Endothelial cell of umbilical vein (primary cell): ENCODE data around the gene CAPNS1. TPM values are rescaled to one million over a fixed set of nuclear protein-coding genes. Genes with fewer than 3 reads are reported as not detected.
A peak's percentile ranks its signal among the peaks of the same experiment; 100 is the strongest.
"Not testable (repeated sequence)": the region's sequence is repeated elsewhere in the genome, so short reads cannot be mapped to it uniquely, and the experiment has no call there.

Source experiments
- BruUV-seq: library from RNA; stranded (reverse); fragments of 400-500 nt; replicated peaks from 2 replicates; lab custom pipeline; 2021; lab: Mats Ljungman, UMichigan
- CTCF ChIA-PET: fragments of 300-600, 350-600 bp; sonication (Branson Sonifier 250); formaldehyde crosslinking; loops from one replicate; lab custom pipeline; 2021; ENCODE audit warnings: antibody characterized with exemption, inconsistent platforms; lab: Charles Lee
- POLR2A ChIA-PET: fragments of 300-600, 350-600 bp; sonication (Branson Sonifier 250); formaldehyde crosslinking; loops from one replicate; lab custom pipeline; 2021; ENCODE audit warnings: antibody characterized with exemption, inconsistent platforms; lab: Charles Lee
- DNase-seq: peaks from one replicate; pipeline ENCODE4 v3.0.0-alpha.2; 2011; ENCODE audit warnings: low read depth, low spot score
- FAIRE-seq: peaks from 2 replicates; lab custom pipeline; 2011; peaks lifted over from hg19 to GRCh38; lab: Jason Lieb, UNC
- H2AFZ ChIP-seq: 2 replicates; pipeline ENCODE4 v1.6.0; 2012; ENCODE audit warnings: low read depth, low read length, control low read depth, inconsistent platforms
- H3K27ac ChIP-seq: 2 replicates; pipeline ENCODE4 v1.5.1; 2011; ENCODE audit warnings: low read depth, mild to moderate bottlenecking, control low read depth, low read length, moderate library complexity; ENCODE audit not compliant: insufficient read depth
- H3K27me3 ChIP-seq, 2 experiments: 2 replicates each; pipeline versions ENCODE4 v1.6.0 to v1.6.1; 2011; ENCODE audit warnings: low read length in 2 of 2, mixed read lengths in 1 of 2; ENCODE audit not compliant: control insufficient read depth in 2 of 2, insufficient read depth in 2 of 2
- H3K36me3 ChIP-seq, 2 experiments: 2 replicates in 1 of 2; 3 replicates in 1 of 2; pipeline ENCODE4 v1.5.1; 2011; ENCODE audit warnings: low read length in 2 of 2, mild to moderate bottlenecking in 1 of 2, moderate library complexity in 1 of 2; ENCODE audit not compliant: control insufficient read depth in 2 of 2, insufficient read depth in 2 of 2; ENCODE audit errors: extremely low read depth in 1 of 2
- H3K4me1 ChIP-seq: 3 replicates; pipeline ENCODE4 v1.5.1; 2011; ENCODE audit warnings: mild to moderate bottlenecking, low read length; ENCODE audit not compliant: control insufficient read depth, insufficient read depth; ENCODE audit errors: extremely low read depth
- H3K4me2 ChIP-seq: 2 replicates; pipeline ENCODE4 v1.6.1; 2011; ENCODE audit warnings: low read length, control low read depth, mixed read lengths; ENCODE audit not compliant: insufficient read depth
- H3K4me3 ChIP-seq, 3 experiments: fragments of 200-600 bp in 1 of 3; sonication (generic), shearing (Covaris generic) in 1 of 3; replicated peaks in 1 of 3; 2 replicates each; pipeline ENCODE4 v1.5.1; 2011 to 2016; ENCODE audit warnings: control low read depth in 3 of 3, low read length in 3 of 3, mild to moderate bottlenecking in 2 of 3, inconsistent platforms in 1 of 3, low read depth in 1 of 3, moderate library complexity in 1 of 3; ENCODE audit not compliant: insufficient read depth in 1 of 3
- H3K79me2 ChIP-seq: 2 replicates; pipeline ENCODE4 v1.6.0; 2012; ENCODE audit warnings: low read length, inconsistent platforms; ENCODE audit not compliant: control insufficient read depth, insufficient read depth
- H3K9ac ChIP-seq: replicated peaks from 2 replicates; pipeline ENCODE3; 2011; ENCODE audit warnings: low read length, control low read depth; ENCODE audit not compliant: insufficient read depth; ENCODE audit errors: extremely low read depth
- H3K9me1 ChIP-seq: replicated peaks from 3 replicates; pipeline ENCODE4 v1.6.0; 2011; ENCODE audit warnings: mild to moderate bottlenecking, low read length; ENCODE audit not compliant: control insufficient read depth, insufficient read depth; ENCODE audit errors: extremely low read depth
- H3K9me3 ChIP-seq: replicated peaks from 2 replicates; pipeline ENCODE4 v1.5.1; 2012; ENCODE audit warnings: low read length, inconsistent platforms; ENCODE audit not compliant: control insufficient read depth, insufficient read depth
- H4K20me1 ChIP-seq: replicated peaks from 2 replicates; pipeline ENCODE3; 2011; ENCODE audit warnings: mild to moderate bottlenecking, low read length; ENCODE audit not compliant: control insufficient read depth, insufficient read depth; ENCODE audit errors: extremely low read depth
- CTCF ChIP-seq, 2 donors: IDR thresholded peaks; 1 replicate in 1 of 2; 2 replicates in 1 of 2; pipeline ENCODE4 v1.5.1; 2011; ENCODE audit warnings: low read length in 2 of 2, mild to moderate bottlenecking in 2 of 2, moderate library complexity in 2 of 2, control low read depth in 1 of 2, inconsistent platforms in 1 of 2, low read depth in 1 of 2; ENCODE audit not compliant: insufficient read depth in 1 of 2; ENCODE audit errors: extremely low read depth in 1 of 2
- EZH2 ChIP-seq: IDR thresholded peaks from 2 replicates; pipeline ENCODE4 v1.6.1; 2012; ENCODE audit warnings: borderline replicate concordance, low read depth, mild to moderate bottlenecking, moderate library complexity, low read length, inconsistent platforms; ENCODE audit not compliant: severe bottlenecking
- FOS ChIP-seq: IDR thresholded peaks from 2 replicates; pipeline ENCODE4 v1.6.1; 2011; ENCODE audit warnings: mild to moderate bottlenecking, low read length, moderate library complexity, borderline replicate concordance; ENCODE audit not compliant: insufficient read depth
- GATA2 ChIP-seq: IDR thresholded peaks from 2 replicates; pipeline ENCODE4 v1.7.0; 2011; ENCODE audit warnings: low read depth, mild to moderate bottlenecking, moderate library complexity, mixed read lengths, low read length; ENCODE audit not compliant: insufficient read length, insufficient read depth
- JUN ChIP-seq: IDR thresholded peaks from 2 replicates; pipeline ENCODE4 v1.6.1; 2011; ENCODE audit warnings: borderline replicate concordance, low read depth; ENCODE audit not compliant: insufficient read length, insufficient read depth
- MAX ChIP-seq: IDR thresholded peaks from 2 replicates; pipeline ENCODE4 v1.6.1; 2011; ENCODE audit not compliant: insufficient read depth, insufficient read length
- MYC ChIP-seq: IDR thresholded peaks from one replicate; pipeline ENCODE4 v1.6.1; 2011; ENCODE audit warnings: mild to moderate bottlenecking, low read depth, low read length
- POLR2A ChIP-seq: IDR thresholded peaks from 2 replicates; pipeline ENCODE4 v1.6.1; 2012; ENCODE audit warnings: low read depth, mild to moderate bottlenecking, control low read depth, low read length
- POLR2AphosphoS5 ChIP-seq: IDR thresholded peaks from 2 replicates; pipeline ENCODE4 v1.6.1; 2012; ENCODE audit warnings: low read depth, mild to moderate bottlenecking, control low read depth, low read length, moderate library complexity; ENCODE audit not compliant: insufficient read depth
- dilution Hi-C: fragments of 300-500 bp; cut with MboI; formaldehyde crosslinking; loops from one replicate; pipeline ENCODE4 v1.15.0; 2019; ENCODE audit warnings: low sequenced_read_pairs; ENCODE audit not compliant: extremely low pct_ligation_motif_present
- intact Hi-C: fragments of 100-400 bp; cut with micrococcal nuclease; formaldehyde crosslinking; loops from one replicate; pipeline ENCODE4 v1.10.0; 2022
- polyA plus RNA-seq, 4 experiments: library from polyadenylated mRNA; depleted of rRNA in 3 of 4; stranded (reverse) in 3 of 4; unstranded in 1 of 4; fragments of >200 nt; gene quantifications; 2 replicates each; pipeline versions ENCODE4 v1.2.1 to v1.2.3, GENCODE V29; 2011 to 2012; ENCODE audit warnings: missing spikeins in 1 of 4
- total RNA-seq: library from RNA; stranded (reverse); gene quantifications from 2 replicates; pipeline ENCODE4 v1.2.3, GENCODE V29; 2021

The CAPNS1 gene
- total and polyA plus RNA-seq, 2 donors (not counting 3 experiments of a cell fraction or from before 2014, with no cell fraction given) = 777 to 1,095 TPM

GRCh38 chr19:36128392-36128736 lies 11.5 kb upstream of the CAPNS1 start:
- no peaks in the 10 kb centered on the region for H4K20me1 ChIP-seq
- H3K4me3 ChIP-seq = peak overlapping the region; percentile 23 to 55 (median 31)
- peak overlapping the region; percentile 37 for H2AFZ ChIP-seq
- TF ChIP-seq CTCF (IDR thresholded peaks at IDR 0.05; ENCODE audit: extremely low read depth in 1 of 2, insufficient read depth in 1 of 2, low read depth in 1 of 2, low read length in 2 of 2) = no peak
- no peak for TF ChIP-seq MYC
- TF ChIP-seq JUN = no peak
- TF ChIP-seq GATA2 = no peak
- TF ChIP-seq POLR2AphosphoS5 = no peak
- TF ChIP-seq FOS = no peak
- TF ChIP-seq POLR2A = no peak
- no peak for TF ChIP-seq EZH2
- no peak for TF ChIP-seq MAX
- peak overlapping the region; percentile 62 for H3K27ac ChIP-seq
- POLR2A ChIA-PET = interaction anchor here (0.9 to 2.1 kb wide), 7 partner anchors 9 to 87 kb away, joined by 3 to 10 read pairs (median 3); partner anchors contain the start of genes CAPNS1, POLR2I, TBCB and ZNF146
- no TSS peak for BruUV-seq
- H3K36me3 ChIP-seq = peaks cover 4 to 6% of the 10 kb centered on the region in 2 experiments
- peaks cover 11% of the 10 kb centered on the region for H3K4me1 ChIP-seq
- dilution Hi-C loops = no loop called here
- no peaks in the 10 kb centered on the region for H3K9me1 ChIP-seq
- DNase-seq (no peak), FAIRE-seq (no peak)
- peak overlapping the region; percentile 57 for H3K9ac ChIP-seq
- H3K27me3 ChIP-seq = no peaks in the 10 kb centered on the region
- H3K79me2 ChIP-seq = no peaks in the 10 kb centered on the region
- H3K9me3 ChIP-seq = no peaks in the 10 kb centered on the region
- peak overlapping the region; percentile 63 for H3K4me2 ChIP-seq
- CTCF ChIA-PET = interaction anchor here (0.6 to 4.8 kb wide), 21 partner anchors 8 to 119 kb away, joined by 3 to 126 read pairs (median 6); partner anchors contain the start of genes CAPNS1, COX7A1, POLR2I and SYNE4
- intact Hi-C loops = loop anchor here (1.0 to 5.0 kb wide), 4 partner anchors 12 to 644 kb away; partner anchors contain the start of genes CAPNS1, COX7A1 and ZNF850

- FAIRE-seq, H3K36me3 ChIP-seq, H3K9ac ChIP-seq, H3K79me2 ChIP-seq, H3K9me1 ChIP-seq, H3K4me3 ChIP-seq, H3K9me3 ChIP-seq, BruUV-seq, POLR2A ChIA-PET, H4K20me1 ChIP-seq, dilution Hi-C loops, H3K4me2 ChIP-seq, H2AFZ ChIP-seq, intact Hi-C loops, H3K27me3 ChIP-seq, H3K27ac ChIP-seq, DNase-seq: not testable (repeated sequence)
- peaks cover 11% of the 10 kb centered on the region for H3K4me1 ChIP-seq
- CTCF ChIA-PET = interaction anchor here (0.7 to 1.6 kb wide), 2 partner anchors 71 to 339 kb away, joined by 4 read pairs; no protein-coding TSS in a partner anchor
Measured at GRCh38 chr19:36131221-36131620, 8.6 kb upstream of the CAPNS1 start.

GRCh38 chr19:36134867-36135266 lies 5.0 kb upstream of the CAPNS1 start:
- H3K27me3 ChIP-seq, BruUV-seq, dilution Hi-C loops, H3K36me3 ChIP-seq, H4K20me1 ChIP-seq, H3K9me1 ChIP-seq, CTCF ChIA-PET, intact Hi-C loops, DNase-seq, POLR2A ChIA-PET, H3K9me3 ChIP-seq, H3K4me3 ChIP-seq, H3K9ac ChIP-seq, H2AFZ ChIP-seq, H3K79me2 ChIP-seq, FAIRE-seq, H3K27ac ChIP-seq, H3K4me2 ChIP-seq: not testable (repeated sequence)
- peaks cover 18% of the 10 kb centered on the region for H3K4me1 ChIP-seq
